Neuronal stem cell (in vitro differentiated cells): ENCODE results near the gene MARK4. TPM values are rescaled to one million over a fixed set of nuclear protein-coding genes. Genes with fewer than 3 reads are reported as not detected.

Source experiments
- DNase-seq: peaks from one replicate; pipeline ENCODE4 v3.0.0-alpha.2; 2013; ENCODE audit warnings: low spot score
- H2AFZ ChIP-seq: one replicate; pipeline ENCODE4 v1.6.1; 2013; ENCODE audit warnings: mild to moderate bottlenecking, low read length, inconsistent platforms
- H2AK5ac ChIP-seq: 2 replicates; pipeline ENCODE4 v1.6.1; 2013; ENCODE audit warnings: low read depth, mild to moderate bottlenecking, inconsistent platforms, low read length, moderate library complexity, mixed read lengths
- H2BK120ac ChIP-seq: 2 replicates; pipeline ENCODE4 v1.6.1; 2013; ENCODE audit warnings: low read depth, mild to moderate bottlenecking, inconsistent platforms, low read length, moderate library complexity, mixed read lengths
- H2BK12ac ChIP-seq: one replicate; pipeline ENCODE4 v1.6.1; 2013; ENCODE audit warnings: low read length, inconsistent platforms
- H2BK15ac ChIP-seq: 2 replicates; pipeline ENCODE4 v1.6.1; 2013; ENCODE audit warnings: mild to moderate bottlenecking, low read length, inconsistent platforms, mixed read lengths
- H2BK5ac ChIP-seq: one replicate; pipeline ENCODE4 v1.6.1; 2013; ENCODE audit warnings: inconsistent platforms, mild to moderate bottlenecking, low read length, moderate library complexity
- H3K14ac ChIP-seq: one replicate; pipeline ENCODE4 v1.6.1; 2013; ENCODE audit warnings: low read length, inconsistent platforms
- H3K18ac ChIP-seq: 2 replicates; pipeline ENCODE4 v1.6.1; 2013; ENCODE audit warnings: low read length, inconsistent platforms
- H3K23ac ChIP-seq: 2 replicates; pipeline ENCODE4 v1.6.1; 2013; ENCODE audit warnings: low read depth, mild to moderate bottlenecking, mixed read lengths, low read length, inconsistent platforms; ENCODE audit not compliant: poor library complexity
- H3K27ac ChIP-seq: replicated peaks from 3 replicates; pipeline ENCODE4 v1.5.1; 2013; ENCODE audit warnings: low read length, inconsistent platforms
- H3K27me3 ChIP-seq, 3 experiments: 2 replicates each; pipeline ENCODE4 v1.6.1; 2013; ENCODE audit warnings: low read length in 3 of 3, mild to moderate bottlenecking in 2 of 3, inconsistent platforms in 1 of 3, low read depth in 1 of 3, mixed read lengths in 1 of 3, moderate library complexity in 1 of 3; ENCODE audit not compliant: control insufficient read depth in 3 of 3, insufficient read depth in 3 of 3
- H3K36me3 ChIP-seq, 2 donors: replicated peaks in 1 of 2; 2 replicates each; pipeline ENCODE4 v1.6.1; 2013; ENCODE audit warnings: low read length in 2 of 2; ENCODE audit not compliant: control insufficient read depth in 2 of 2, insufficient read depth in 2 of 2
- H3K4ac ChIP-seq: 2 replicates; pipeline ENCODE4 v1.6.1; 2013; ENCODE audit warnings: inconsistent platforms, mild to moderate bottlenecking, low read length, moderate library complexity
- H3K4me1 ChIP-seq, 2 donors: 1 replicate in 1 of 2; 2 replicates in 1 of 2; pipeline ENCODE4 v1.6.1; 2013; ENCODE audit warnings: low read length in 2 of 2, low read depth in 1 of 2; ENCODE audit not compliant: control insufficient read depth in 2 of 2, insufficient read depth in 1 of 2
- H3K4me2 ChIP-seq: one replicate; pipeline ENCODE4 v1.6.1; 2013; ENCODE audit warnings: mild to moderate bottlenecking, low read length, inconsistent platforms; ENCODE audit not compliant: insufficient read depth, poor library complexity, severe bottlenecking
- H3K4me3 ChIP-seq, 2 donors: 2 replicates each; pipeline ENCODE4 v1.5.1; 2013; ENCODE audit warnings: low read length in 2 of 2, mild to moderate bottlenecking in 2 of 2, inconsistent platforms in 1 of 2, moderate library complexity in 1 of 2
- H3K79me1 ChIP-seq: one replicate; pipeline ENCODE4 v1.6.1; 2013; ENCODE audit warnings: low read depth, mild to moderate bottlenecking, inconsistent platforms, low read length, moderate library complexity
- H3K9ac ChIP-seq: one replicate; pipeline ENCODE4 v1.6.1; 2013; ENCODE audit warnings: mild to moderate bottlenecking, low read depth, low read length, inconsistent platforms; ENCODE audit not compliant: poor library complexity
- H3K9me3 ChIP-seq, 2 donors: replicated peaks in 1 of 2; 2 replicates each; pipeline versions ENCODE3 to v1.6.1; 2013; ENCODE audit warnings: low read length in 2 of 2, mild to moderate bottlenecking in 2 of 2, inconsistent platforms in 1 of 2, low read depth in 1 of 2, mixed read lengths in 1 of 2, moderate library complexity in 1 of 2; ENCODE audit not compliant: control insufficient read depth in 2 of 2, insufficient read depth in 1 of 2
- H4K8ac ChIP-seq: one replicate; pipeline ENCODE4 v1.6.1; 2013; ENCODE audit warnings: low read depth, mild to moderate bottlenecking, inconsistent platforms, low read length, moderate library complexity
- H4K91ac ChIP-seq: one replicate; pipeline ENCODE4 v1.6.1; 2013; ENCODE audit warnings: low read length, low read depth, mild to moderate bottlenecking, inconsistent platforms; ENCODE audit not compliant: poor library complexity
- WGBS, 2 donors: extraction: QIAGEN DNeasy Blood & Tissue Kit; methylation state at CpG; one replicate each; pipeline ENCODE4 v1.1.7; 2013; ENCODE audit warnings: missing lambda C conversion rate in 2 of 2, mixed read lengths in 1 of 2; ENCODE audit not compliant: insufficient read length in 2 of 2, insufficient replicate concordance in 1 of 2; ENCODE audit errors: extremely low coverage in 2 of 2; 5-methylcytosine and 5-hydroxymethylcytosine counted together
- polyA plus RNA-seq, 2 experiments: library from polyadenylated mRNA; stranded (reverse); fragments of 200-250 nt; gene quantifications; one replicate each; pipeline ENCODE4 v1.2.3, GENCODE V29; 2013

MARK4 gene
- polyA plus RNA-seq (2013, experiment 1 of 2): 38.8 TPM
- polyA plus RNA-seq (2013, experiment 2 of 2): 39.8 TPM

GRCh38 chr19:45250832-45251451, at the start of gene MARK4:
TSS of gene MARK4 (plus strand) at chr19:45251271. CDS start at chr19:45251589, 318 bp downstream.
- peak within 1 kb of the TSS; percentile 88 for H2AFZ ChIP-seq
- no peaks in the 10 kb centered on the region for H3K9me3 ChIP-seq
- H3K79me1 ChIP-seq: peaks cover 29% of the 10 kb centered on the region
- peak within 1 kb of the TSS; percentile 93 for H2BK120ac ChIP-seq
- peaks cover 2 to 14% of the 10 kb centered on the region in 2 donors for H3K36me3 ChIP-seq
- H3K4ac ChIP-seq: no peak within 1 kb of the TSS
- H3K27me3 ChIP-seq: peaks cover 0 to 8% (median 0%) of the 10 kb centered on the region in 3 experiments
- peak; percentile 55 for DNase-seq
- peak within 1 kb of the TSS; percentile 48 for H3K23ac ChIP-seq
- H2AK5ac ChIP-seq: peak within 1 kb of the TSS; percentile 92
- H2BK12ac ChIP-seq: peak within 1 kb of the TSS; percentile 82
- peak within 1 kb of the TSS; percentile 87 for H2BK15ac ChIP-seq
- H2BK5ac ChIP-seq: peak within 1 kb of the TSS; percentile 95
- H3K14ac ChIP-seq: peak within 1 kb of the TSS; percentile 40
- H3K4me2 ChIP-seq: peak within 1 kb of the TSS; percentile 96
- WGBS, 2 donors: no CpG with 5 or more reads among the region's 58 CpGs
- H4K91ac ChIP-seq: no peak within 1 kb of the TSS
- H3K27ac ChIP-seq: no peak within 1 kb of the TSS
- H3K9ac ChIP-seq: peak within 1 kb of the TSS; percentile 88
- peak within 1 kb of the TSS; percentile 86 to 87 for H3K4me3 ChIP-seq
- peaks cover 8 to 9% of the 10 kb centered on the region in 2 donors for H3K4me1 ChIP-seq
- peak within 1 kb of the TSS; percentile 94 for H3K18ac ChIP-seq
- H4K8ac ChIP-seq: peak within 1 kb of the TSS; percentile 86

- Histone ChIP-seq H3K4me2 (no peak overlapping the region), H2BK15ac (no peak overlapping the region), H3K4ac (no peak overlapping the region), H3K36me3 (no peaks in the 10 kb centered on the region), H3K14ac (no peak overlapping the region), H3K27me3 (no peaks in the 10 kb centered on the region), H3K4me1 (no peaks in the 10 kb centered on the region), H3K9me3 (peaks cover 0 to 2% of the 10 kb centered on the region in 2 donors), H3K18ac (peak overlapping the region; percentile 64), H3K23ac (no peak overlapping the region), H2AFZ (no peak overlapping the region), H3K4me3 (no peak overlapping the region), H2BK5ac (no peak overlapping the region), H3K9ac (no peak overlapping the region), H2BK120ac (no peak overlapping the region), H3K27ac (no peak overlapping the region), H4K91ac (no peak overlapping the region), H3K79me1 (peaks cover 2% of the 10 kb centered on the region), H2BK12ac (no peak overlapping the region), H4K8ac (no peak overlapping the region), H2AK5ac (no peak overlapping the region)
- WGBS, 2 donors: no CpG with 5 or more reads among the region's 6 CpGs
- DNase-seq: no peak
These were observed 48.4 kb upstream of the MARK4 start for GRCh38 chr19:45202637-45203036.

GRCh38 chr19:45205810-45206209, 45.3 kb upstream of the MARK4 start:
- Histone ChIP-seq H3K4me3 (no peak overlapping the region), H3K9ac (no peak overlapping the region), H3K18ac (no peak overlapping the region), H3K79me1 (no peaks in the 10 kb centered on the region), H3K4me1 (no peaks in the 10 kb centered on the region), H3K4me2 (no peak overlapping the region), H2BK12ac (no peak overlapping the region), H2AFZ (no peak overlapping the region), H3K14ac (no peak overlapping the region), H2BK5ac (no peak overlapping the region), H2AK5ac (no peak overlapping the region), H4K8ac (no peak overlapping the region), H3K27me3 (no peaks in the 10 kb centered on the region), H3K23ac (no peak overlapping the region), H2BK15ac (no peak overlapping the region), H3K9me3 (peaks cover 0 to 3% of the 10 kb centered on the region in 2 donors), H3K36me3 (no peaks in the 10 kb centered on the region), H2BK120ac (no peak overlapping the region), H4K91ac (no peak overlapping the region), H3K27ac (no peak overlapping the region), H3K4ac (no peak overlapping the region)
- no CpG with 5 or more reads among the region's 12 CpGs for WGBS, 2 donors
- no peak for DNase-seq

GRCh38 chr19:45206328-45206727, 44.7 kb upstream of the MARK4 start:
- Histone ChIP-seq H3K4me2 (no peak overlapping the region), H3K9me3 (peaks cover 0 to 2% of the 10 kb centered on the region in 2 donors), H2BK120ac (no peak overlapping the region), H3K27me3 (no peaks in the 10 kb centered on the region), H2AFZ (no peak overlapping the region), H2BK12ac (no peak overlapping the region), H3K4me1 (peaks cover 0 to 4% of the 10 kb centered on the region in 2 donors), H4K8ac (no peak overlapping the region), H4K91ac (no peak overlapping the region), H3K79me1 (no peaks in the 10 kb centered on the region), H2BK15ac (no peak overlapping the region), H3K23ac (no peak overlapping the region), H3K9ac (no peak overlapping the region), H3K18ac (no peak overlapping the region), H2BK5ac (no peak overlapping the region), H3K14ac (no peak overlapping the region), H2AK5ac (no peak overlapping the region), H3K4me3 (no peak overlapping the region), H3K27ac (no peak overlapping the region), H3K36me3 (no peaks in the 10 kb centered on the region), H3K4ac (no peak overlapping the region)
- DNase-seq: no peak
- WGBS, 2 donors: no CpG with 5 or more reads among the region's 3 CpGs
